Measurements from ENCODE around the gene PRIMA1. TPM values are rescaled to one million over a fixed set of nuclear protein-coding genes. Genes with fewer than 3 reads are reported as not detected.

PRIMA1 gene
- total RNA-seq, 1 experiment from 2014 or later: not detected

- DNase-seq (ENCODE audit: low spot score): no peak
Measured at GRCh38 chr14:93797071-93797470, 8.8 kb upstream of the PRIMA1 start.

- no peak for DNase-seq (ENCODE audit: low spot score)
Measured at GRCh38 chr14:93794756-93795155, 6.5 kb upstream of the PRIMA1 start.

- DNase-seq (ENCODE audit: low spot score): no peak
Measured at GRCh38 chr14:93793555-93794324, 5.5 kb upstream of the PRIMA1 start.

GRCh38 chr14:93792391-93792790 is 4.1 kb upstream of the PRIMA1 start:
- DNase-seq (ENCODE audit: low spot score): no peak

- no peak for DNase-seq (ENCODE audit: low spot score)
Measured at GRCh38 chr14:93790966-93791365, 2.7 kb upstream of the PRIMA1 start.

- DNase-seq (ENCODE audit: low spot score): no peak
Measured at GRCh38 chr14:93789228-93790130, 1.2 kb upstream of the PRIMA1 start.

GRCh38 chr14:93788543-93789227 is 400 bp upstream of the PRIMA1 start:
- no peak for DNase-seq (ENCODE audit: low spot score)

GRCh38 chr14:93787465-93788292 is 606 bp downstream of the PRIMA1 start:
- DNase-seq (ENCODE audit: low spot score): no peak

- no peak for DNase-seq (ENCODE audit: low spot score)
Measured at GRCh38 chr14:93785423-93785822, 2.9 kb downstream of the PRIMA1 start.

GRCh38 chr14:93784878-93785277 is 3.4 kb downstream of the PRIMA1 start:
- DNase-seq (ENCODE audit: low spot score): no peak

GRCh38 chr14:93780813-93781400 is 7.4 kb downstream of the PRIMA1 start:
- no peak for DNase-seq (ENCODE audit: low spot score)

GRCh38 chr14:93778856-93779629 is 9.2 kb downstream of the PRIMA1 start:
- DNase-seq (ENCODE audit: low spot score): no peak

- no peak for DNase-seq (ENCODE audit: low spot score)
Measured at GRCh38 chr14:93778453-93778852, 9.8 kb downstream of the PRIMA1 start.

GRCh38 chr14:93775744-93776143 is 12.5 kb downstream of the PRIMA1 start:
- no peak for DNase-seq (ENCODE audit: low spot score)

- DNase-seq (ENCODE audit: low spot score): no peak
Measured at GRCh38 chr14:93775158-93775557, 13.1 kb downstream of the PRIMA1 start.

GRCh38 chr14:93772263-93772662 is 16.0 kb downstream of the PRIMA1 start:
- no peak for DNase-seq (ENCODE audit: low spot score)

GRCh38 chr14:93765970-93766369 is 22.3 kb downstream of the PRIMA1 start:
- no peak for DNase-seq (ENCODE audit: low spot score)

GRCh38 chr14:93765155-93765554 is 23.1 kb downstream of the PRIMA1 start:
- DNase-seq (ENCODE audit: low spot score): no peak

GRCh38 chr14:93764211-93764659 is 24.1 kb downstream of the PRIMA1 start:
- no peak for DNase-seq (ENCODE audit: low spot score)

All from HT-29 (cell line).